NCI-H1417 treated with DMSO at 0.1 percent for 48 hours (cell line): ENCODE results near the gene CRYBG3.

Experiments
- DNase-seq: peaks from one replicate; lab custom pipeline; 2025; lab: John Stamatoyannopoulos, UW

Gene CRYBG3

GRCh38 chr3:97948351-97949109 lies 126.7 kb downstream of the CRYBG3 start:
- no peak for DNase-seq

DNA sequence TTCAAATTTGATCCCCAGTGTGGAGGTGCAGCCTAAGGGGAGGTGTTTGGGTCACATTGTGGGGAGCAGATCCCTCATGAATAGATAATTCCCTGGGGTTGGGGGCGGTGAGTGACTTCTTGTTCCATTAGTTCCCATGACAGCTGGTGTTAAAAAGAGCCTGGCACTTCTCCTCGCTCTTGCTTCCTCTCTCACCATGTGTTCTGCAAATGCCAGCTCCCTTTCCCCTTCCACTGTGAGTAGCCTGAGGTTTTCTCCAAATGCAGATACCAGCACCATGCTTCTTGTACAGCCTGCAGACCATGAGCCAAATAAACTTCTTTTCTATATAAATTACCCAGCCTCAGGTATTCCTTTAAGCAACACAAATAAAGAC lies 127.3 kb downstream of the CRYBG3 start:
- DNase-seq = no peak

DNA sequence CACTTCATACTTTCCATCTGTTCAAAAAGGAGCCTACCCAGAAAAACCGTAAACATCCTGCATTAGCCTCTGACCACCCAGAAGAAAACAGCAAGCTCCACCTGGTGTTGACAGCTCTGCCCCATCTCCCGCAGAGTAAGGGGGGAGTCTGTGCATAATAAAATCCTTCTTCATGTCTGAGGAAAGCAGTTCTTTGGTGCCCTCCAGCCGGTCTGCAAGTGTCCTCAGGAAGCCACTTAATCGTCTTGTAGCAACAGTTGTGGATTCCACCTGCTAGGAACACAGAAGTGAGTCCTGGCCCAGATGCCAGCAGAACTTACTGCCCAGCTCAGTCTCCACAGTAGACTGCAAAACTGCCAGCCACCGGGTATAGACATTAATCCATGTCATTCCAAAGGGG lies 127.9 kb downstream of the CRYBG3 start:
- DNase-seq = no peak

DNA sequence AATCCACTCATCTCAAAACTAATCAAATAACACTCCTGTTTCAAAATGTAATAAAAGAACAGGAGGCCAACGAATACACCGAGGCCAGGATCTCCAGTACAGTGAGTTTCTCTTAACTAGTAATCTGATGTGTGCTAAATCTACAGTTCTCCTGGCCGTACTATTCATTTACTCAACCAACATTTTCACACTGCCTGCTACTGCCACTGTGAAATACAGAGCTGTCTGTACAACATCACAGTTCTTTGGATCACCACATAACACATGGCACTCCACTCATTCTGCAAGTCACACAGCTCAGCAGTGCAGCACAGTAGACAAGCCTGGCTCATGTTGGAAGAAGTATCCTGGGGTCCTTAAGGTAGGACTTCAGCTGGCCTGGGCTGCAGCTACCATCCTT lies 128.5 kb downstream of the CRYBG3 start:
- DNase-seq = no peak

GRCh38 chr3:97952280-97952679 lies 130.5 kb downstream of the CRYBG3 start:
- DNase-seq = no peak

GRCh38 chr3:97952872-97953271 lies 131.1 kb downstream of the CRYBG3 start:
- no peak for DNase-seq

DNA sequence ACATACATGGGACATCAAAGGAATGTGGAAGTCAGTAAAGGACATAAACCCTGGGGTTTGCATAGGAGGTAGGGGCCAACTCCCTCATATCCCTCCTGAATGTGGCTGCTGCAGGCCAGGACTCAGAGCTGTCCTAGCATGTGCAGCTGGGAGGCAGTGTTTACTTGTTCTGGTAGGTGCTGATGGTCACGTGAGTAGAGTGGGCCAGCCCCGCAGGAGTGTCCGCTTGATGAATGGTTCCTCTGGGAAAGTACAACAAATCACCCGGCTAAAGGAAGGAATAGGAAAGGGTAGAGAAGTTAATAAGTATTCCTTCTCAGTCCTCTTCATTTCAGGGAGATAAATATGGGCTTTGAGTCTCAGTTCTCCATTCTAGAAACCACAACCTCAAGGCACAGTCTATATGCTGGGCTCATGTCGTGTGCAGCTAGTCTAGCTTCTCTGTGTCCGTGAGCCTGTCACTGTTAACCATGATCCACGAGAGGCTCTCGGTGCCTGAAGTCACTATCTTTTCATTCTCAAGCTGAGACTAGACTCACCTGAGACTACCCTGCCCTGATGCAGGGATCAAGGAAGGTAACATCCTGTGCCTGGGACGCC lies 132.5 kb downstream of the CRYBG3 start:
- DNase-seq = no peak

DNA sequence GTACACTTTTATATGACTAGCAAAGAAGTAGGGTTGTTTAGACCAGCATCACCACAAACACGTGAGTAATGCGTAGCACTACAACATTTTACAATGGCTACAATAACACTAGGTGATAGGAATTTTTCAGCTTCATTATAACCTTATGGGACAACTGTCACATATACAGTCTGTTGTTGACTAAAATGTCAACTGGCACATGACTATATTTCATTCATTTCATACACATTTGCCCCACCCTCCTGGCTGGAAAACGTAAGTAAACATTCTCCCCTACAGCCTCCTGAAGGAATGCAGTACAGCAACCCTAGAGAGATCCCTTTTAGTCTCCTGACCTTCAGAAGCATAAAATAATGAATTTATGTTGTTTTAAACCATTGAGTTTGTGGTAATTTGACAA lies 134.2 kb downstream of the CRYBG3 start:
- no peak for DNase-seq

DNA sequence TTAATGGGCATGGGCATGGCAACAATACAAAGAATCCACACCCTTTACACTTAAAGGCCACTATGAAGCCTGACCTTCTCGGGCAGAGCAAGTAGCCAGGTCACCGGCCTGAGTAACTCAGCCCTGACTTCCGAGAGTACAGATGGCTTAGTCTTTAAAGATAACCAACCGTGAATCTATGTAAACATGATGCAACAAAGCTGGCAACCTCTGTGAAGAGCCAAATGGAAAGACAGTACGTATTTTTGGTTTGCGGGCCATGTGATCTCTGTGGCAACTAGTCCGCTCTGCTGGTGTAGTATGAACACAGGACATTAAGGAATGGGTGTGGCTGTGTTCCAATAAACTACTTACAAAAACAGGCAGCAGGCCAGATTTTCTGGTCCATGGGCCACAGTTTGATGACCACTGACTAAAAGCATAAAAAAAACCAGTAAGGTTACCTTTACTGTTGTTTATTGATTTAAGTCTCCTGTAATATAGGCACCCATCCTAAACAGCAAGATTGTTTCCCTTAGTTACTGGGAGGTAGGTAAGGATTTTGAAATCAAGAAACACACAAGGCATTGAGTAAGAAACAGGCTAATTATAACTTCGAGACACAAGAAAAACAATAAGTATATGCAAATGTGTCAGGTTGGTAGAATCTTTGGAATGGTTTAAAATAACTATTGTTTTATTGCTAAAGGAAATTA lies 136.0 kb downstream of the CRYBG3 start:
- DNase-seq = no peak

DNA sequence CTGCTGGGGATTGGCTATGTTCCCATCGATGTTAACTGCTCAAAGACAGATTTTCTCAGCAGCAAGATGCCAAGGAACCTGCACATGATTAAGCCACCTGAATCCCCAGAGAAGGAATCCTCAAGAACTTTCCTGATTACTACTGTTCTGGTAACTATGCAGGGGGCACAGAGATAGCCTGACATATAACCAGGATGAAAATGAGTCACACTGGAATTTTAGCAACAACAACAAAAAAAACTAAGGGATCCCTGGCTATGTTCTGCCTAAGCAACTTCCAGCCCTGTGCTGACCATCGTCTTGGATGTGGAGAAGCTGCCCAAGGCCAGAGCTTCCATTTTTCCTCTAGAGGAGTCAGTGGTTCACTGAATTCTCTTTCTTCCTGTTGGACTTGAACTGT lies 136.6 kb downstream of the CRYBG3 start:
- no peak for DNase-seq

DNA sequence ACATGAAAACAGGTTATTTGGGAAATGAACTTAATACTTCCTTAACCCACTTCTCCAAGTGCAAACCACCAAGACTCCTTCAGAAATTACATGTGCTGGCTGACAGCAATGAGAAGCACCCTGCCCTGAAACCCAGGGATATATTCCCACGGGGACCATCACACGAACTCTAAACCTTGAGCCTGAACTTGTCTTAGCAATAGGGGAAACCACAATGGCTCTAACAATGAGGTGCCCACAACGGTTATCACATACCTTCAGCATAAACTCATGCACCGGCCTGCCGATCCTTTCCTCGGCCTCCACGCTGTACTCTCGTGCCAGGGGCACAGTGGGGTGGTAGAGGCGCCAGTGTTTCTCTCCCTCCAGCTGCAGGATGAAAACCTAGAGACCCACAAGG lies 137.0 kb downstream of the CRYBG3 start:
- DNase-seq = no peak

DNA sequence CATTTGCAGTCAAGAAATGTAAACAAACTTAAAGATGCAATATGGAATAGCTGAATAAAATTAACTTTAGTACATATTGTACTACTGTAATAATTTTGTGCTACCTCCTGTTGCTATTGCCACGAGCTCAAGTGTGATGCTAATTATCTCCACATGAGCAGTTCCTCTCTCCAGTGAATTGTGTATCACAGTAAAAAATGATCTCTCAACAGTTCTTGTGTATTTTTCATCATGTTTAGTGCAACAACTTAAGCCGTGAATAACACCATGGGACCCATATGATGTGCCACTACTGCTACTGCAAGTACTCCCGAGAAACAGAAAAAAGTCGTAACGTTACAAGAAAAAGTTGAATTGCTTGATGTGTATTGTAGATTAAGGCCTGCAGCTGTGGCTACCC lies 138.1 kb downstream of the CRYBG3 start:
- no peak for DNase-seq

DNA sequence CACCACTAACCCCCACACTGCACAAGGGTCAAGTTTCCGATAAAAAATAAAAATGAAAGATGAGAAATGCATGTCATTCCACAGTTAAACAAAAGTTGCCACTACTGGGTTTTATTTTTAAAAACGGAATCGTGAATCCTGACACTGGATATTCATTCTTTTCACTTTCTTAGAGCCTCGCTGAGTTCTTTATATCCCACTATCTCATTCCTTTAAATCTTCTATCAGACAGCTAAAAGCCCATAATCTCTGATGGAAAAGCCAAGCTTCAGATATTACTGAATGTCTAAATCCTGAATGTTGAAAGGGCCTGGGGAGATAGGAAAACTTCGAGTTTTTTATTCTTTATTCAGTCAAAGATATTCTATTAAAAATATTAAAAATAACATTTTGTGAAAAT lies 138.7 kb downstream of the CRYBG3 start:
- no peak for DNase-seq

GRCh38 chr3:97960993-97961766 lies 139.4 kb downstream of the CRYBG3 start:
- DNase-seq = no peak

DNA sequence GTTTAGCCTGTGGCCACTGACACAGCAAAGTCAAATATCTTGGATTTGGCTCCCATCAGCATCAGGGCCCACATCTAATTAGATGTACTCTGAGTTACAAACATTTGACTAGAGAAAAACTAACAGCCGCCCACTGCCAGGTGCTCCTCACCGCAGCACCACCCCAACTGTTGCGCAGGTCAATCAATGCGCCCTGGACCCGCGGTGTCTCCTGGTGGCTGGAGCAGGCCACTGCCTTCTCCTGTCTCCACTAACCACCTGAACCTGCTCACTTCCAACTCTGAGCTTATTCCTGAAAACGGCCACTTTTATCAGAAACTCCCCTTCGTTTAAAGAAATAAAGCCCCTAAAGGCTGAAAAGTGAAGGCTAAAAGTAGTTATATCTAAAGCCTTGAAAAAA lies 146.2 kb downstream of the CRYBG3 start:
- no peak for DNase-seq

DNA sequence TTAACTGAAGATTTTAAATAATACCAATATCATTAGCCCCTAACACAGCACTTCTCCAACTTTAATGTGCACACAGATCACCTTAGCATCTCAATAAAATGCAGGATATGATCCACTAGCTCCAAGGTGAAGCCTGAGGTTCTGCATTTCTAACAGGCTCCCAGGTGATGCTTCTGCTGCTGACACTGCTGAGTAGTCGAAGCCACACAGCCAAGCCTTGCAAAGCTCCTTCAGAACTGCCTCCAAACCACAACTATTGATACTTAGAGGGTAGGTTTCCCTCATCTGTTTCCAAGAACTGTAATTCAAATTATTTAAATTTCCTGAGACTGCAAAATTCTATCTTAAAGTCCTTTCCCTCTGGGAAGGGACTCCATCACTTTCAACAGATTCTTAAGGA lies 146.6 kb downstream of the CRYBG3 start:
- no peak for DNase-seq

DNA sequence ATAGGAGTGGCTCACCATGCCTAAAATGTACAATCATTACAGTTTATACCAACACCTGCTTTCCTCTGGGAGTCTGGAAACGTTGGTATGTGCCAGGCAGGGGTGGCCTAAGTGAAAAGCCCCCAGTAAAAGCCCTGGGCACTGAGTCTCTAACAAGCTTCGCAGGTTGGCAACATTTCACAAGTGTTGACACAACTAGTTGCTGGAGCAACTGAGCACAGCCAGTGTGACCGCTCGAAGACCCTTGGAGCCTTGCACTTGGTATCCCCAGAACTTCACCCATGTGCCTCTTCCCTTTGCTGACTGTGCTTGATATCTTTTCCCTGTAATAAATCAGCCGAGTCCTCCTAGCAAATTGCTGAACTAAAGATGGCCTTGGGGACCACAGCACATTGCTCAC lies 147.7 kb downstream of the CRYBG3 start:
- no peak for DNase-seq

DNA sequence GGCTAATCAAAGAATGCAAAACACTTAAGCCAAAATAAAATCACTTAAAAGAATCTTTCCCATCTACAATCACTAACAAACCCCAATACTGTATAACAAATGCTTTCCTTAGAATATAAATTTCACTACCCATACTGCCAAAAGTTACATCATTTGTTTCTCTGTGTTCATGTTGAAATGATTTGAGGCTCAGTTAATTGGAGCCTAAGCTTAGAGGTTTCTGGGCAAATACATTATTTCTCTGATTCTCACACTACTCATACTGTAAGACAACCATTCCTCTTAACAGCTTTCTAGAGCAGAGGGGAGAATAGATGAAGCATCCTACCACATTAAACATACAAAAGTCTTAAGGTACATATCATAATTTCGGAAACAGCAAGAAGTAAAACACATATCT lies 148.3 kb downstream of the CRYBG3 start:
- DNase-seq = no peak

GRCh38 chr3:97970956-97971620 lies 149.3 kb downstream of the CRYBG3 start:
- DNase-seq = no peak

- no peak for DNase-seq
These were observed 150.1 kb downstream of the CRYBG3 start, which contains the start of gene RIOX2 for GRCh38 chr3:97971679-97972567. TSS of gene RIOX2 (minus strand) at chr3:97972431. CDS start at chr3:97967593, 4,838 bp downstream.

GRCh38 chr3:97972976-97973375 lies 151.2 kb downstream of the CRYBG3 start:
- no peak for DNase-seq
